Measurements from ENCODE around the gene DSTN.
"Not testable (repeated sequence)": the region's sequence is repeated elsewhere in the genome, so short reads cannot be mapped to it uniquely, and the experiment has no call there.

The DSTN gene

DNA sequence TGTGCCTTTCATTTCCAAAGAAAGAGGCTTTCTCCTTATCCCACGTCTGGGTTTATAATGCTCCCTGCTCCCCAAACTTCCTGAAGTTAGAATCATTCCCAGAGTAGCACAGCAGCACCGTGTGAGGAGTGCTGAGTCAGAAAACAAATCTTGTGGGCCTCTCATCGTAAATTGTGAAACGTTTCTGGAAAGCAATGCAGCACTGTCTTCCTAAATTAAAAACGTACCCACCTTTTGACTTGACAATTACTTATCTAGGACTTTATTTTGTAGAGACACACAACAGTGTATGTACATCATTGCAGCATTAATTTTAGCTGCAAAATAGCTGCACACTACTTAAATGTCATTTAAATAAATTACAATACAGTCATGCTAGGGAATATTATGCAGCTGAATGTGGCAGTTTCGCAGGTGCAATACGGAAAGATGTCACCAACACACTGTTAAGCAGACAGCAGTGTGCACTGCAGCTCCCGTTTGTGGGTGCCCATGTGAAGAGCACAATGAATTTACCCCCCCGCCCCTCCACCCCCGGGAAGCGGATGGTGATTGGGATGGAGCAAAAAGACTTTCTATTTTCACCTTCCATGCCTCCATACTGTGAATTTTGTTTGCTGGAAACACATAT lies 81.4 kb downstream of the DSTN start:
- no peak for DNase-seq (ENCODE audit: low read depth)

- no peak for DNase-seq (ENCODE audit: low read depth)
These were observed 82.0 kb downstream of the DSTN start for GRCh38 chr20:17651760-17652388.

- no peak for DNase-seq (ENCODE audit: low read depth)
These were observed 82.5 kb downstream of the DSTN start for GRCh38 chr20:17652411-17652810.

DNA sequence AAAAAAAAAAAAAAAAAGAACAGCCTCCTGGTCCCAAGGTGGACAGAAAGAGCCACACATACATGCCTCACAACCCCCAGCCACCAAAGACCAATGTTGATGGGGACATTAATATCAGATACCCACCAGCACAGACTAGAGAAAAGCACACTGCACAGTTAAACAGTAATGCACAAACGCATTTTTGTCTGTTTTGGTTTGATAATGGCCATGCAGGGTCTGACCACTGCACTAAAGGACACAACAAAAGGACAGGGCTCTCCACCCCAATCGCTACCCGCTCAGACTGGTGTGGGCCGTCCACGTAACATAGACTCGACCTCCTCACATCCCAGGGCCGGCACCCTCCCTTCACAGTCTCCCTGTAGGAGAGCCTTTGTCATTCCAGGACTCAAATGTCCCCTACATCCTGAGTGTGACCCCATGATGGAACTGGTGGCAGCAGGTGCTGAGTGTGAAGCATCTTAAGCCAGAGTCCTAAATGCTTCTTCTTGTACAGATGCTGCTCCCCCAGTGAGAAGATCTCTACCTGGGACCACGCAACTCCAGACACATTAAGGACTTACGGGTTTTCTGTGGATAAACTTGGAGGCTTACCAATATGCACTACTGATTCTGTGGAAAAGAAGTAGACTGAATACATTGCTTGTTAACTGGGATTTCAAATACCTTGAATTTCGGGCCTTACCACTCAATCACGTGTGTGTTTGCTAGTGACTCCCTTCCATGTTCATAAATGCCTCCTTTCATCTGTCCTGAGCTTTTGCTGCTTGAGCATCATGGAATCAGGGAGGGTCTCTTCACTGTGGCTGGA lies 84.2 kb downstream of the DSTN start:
- DNase-seq (ENCODE audit: low read depth): no peak

- DNase-seq (ENCODE audit: low read depth): no peak
These were observed 84.9 kb downstream of the DSTN start for GRCh38 chr20:17654649-17655285.

- no peak for DNase-seq (ENCODE audit: low read depth)
These were observed 85.4 kb downstream of the DSTN start for GRCh38 chr20:17655286-17655651.

DNA sequence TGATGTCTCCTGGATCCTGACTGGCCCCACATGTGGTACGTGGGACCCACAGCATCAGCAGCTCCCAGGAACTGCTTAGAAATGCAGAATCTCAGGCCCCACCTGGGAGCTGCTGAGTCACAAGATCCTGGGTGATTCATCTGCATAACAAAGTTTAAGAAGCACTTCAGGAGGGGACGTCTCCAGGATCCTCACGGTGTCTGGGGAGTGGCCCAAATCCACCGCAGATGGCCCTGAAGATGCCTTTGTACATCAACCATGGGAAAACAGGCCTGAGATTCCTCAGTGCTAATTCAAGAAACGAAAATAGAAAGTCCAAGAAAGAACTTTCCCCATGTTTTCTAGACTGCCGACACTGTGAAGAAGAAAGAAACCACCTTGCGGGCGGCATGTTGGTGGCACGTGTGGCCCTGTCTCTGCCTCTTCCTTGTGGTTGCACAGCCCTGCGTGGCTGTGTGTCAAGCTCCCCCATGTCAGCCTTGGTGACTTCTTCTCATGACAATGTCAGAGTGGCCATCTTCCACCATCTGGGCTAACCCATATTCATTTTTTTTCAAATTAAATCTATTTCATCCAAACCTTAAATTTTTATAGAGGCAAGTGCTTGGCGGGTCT lies 86.1 kb downstream of the DSTN start:
- no peak for DNase-seq (ENCODE audit: low read depth)

DNA sequence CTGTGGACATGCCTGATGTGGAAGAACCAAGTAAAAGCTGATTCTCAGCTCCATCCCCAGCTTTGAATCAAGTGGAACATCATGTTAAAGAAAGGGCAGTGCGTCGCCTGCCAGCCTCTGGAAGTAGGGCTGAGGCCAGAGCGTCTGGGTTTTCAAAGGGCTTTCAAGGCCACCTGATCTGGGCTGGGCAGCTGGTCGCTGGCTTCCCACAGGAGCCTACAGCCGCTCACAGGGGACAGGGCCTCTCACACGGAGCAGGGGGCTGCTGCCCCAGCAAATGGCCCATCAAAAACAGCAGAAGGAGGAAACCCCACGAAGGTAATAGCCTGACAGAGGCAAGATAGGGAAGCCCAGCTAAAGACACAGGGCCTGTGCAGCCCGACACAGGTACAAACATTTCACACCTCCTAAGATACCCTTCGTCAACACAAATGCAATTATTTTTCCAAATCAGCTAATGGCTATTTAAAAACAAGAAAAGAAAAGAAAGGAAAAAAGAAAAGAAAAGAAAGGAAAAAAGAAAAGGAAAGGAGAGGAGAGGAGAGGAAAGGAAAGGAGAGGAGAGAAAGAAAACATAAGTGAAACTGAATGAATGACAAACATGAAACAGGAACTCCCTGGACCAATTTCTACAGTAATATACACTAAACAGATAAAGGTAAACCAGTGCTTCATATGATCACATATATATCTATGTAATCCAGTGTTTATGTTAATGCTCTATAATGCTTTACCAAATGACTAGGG lies 87.4 kb downstream of the DSTN start:
- no peak for DNase-seq (ENCODE audit: low read depth)

DNA sequence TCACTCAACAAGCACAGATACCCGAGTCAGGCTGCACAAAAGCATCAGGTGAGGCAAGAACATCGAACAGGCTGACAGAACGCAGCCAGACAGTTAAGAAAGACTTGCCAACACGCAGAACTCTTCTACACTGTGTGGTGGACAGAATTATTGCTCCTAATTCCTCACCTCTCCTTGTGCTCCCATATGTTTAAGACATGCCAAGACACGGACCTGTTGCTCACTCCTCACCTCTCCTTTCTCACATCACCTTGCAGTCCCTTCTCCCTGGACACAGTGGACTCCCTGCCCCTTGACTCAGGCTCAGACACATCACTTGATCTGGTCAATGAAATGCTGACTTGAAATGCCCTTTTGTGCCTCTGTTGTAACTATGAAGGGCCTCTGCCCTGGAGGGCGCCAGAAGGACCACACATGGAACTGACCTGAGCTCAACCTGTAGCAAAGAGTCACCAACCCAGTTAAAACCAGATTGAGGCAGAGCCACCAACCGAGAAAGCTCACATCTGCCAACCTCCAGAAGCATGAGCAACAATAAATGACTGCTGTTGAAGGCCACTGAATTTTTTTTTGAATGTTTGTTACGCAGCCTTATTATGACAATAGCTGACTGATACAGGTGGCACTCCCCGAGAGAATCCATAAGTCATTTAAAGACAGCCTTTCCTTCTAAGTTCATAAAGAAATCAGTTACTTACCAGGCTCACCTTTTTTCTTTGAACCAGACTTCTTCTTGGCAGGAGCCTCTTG lies 88.2 kb downstream of the DSTN start:
- no peak for DNase-seq (ENCODE audit: low read depth)

DNA sequence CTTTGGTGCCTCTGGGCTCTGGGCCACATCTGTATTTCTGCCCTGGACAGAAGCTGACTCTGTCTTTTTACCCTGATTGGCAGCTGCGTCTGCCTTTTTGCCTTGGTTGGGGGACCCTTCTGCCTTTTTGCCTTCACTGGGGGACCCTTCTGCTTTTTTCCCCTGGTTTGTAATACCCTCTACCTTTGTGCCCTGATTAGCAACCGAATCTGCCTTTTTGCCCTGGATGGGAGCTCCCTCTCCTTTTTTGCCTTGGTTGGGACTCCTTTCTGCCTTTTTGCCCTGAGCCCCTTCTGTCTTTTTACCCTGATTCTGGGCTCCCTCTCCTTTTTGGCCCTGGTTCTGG lies 88.7 kb downstream of the DSTN start:
- DNase-seq (ENCODE audit: low read depth): no peak

- DNase-seq (ENCODE audit: low read depth): not testable (repeated sequence)
These were observed 89.5 kb downstream of the DSTN start for GRCh38 chr20:17659344-17659743.

Data from stimulated activated CD8-positive, alpha-beta memory T cell treated with anti-CD3 and anti-CD28 coated beads, Interleukin-15, amount 100 ng/mL, for 1 hour (primary cell).